Upper lobe of left lung (tissue), 6 donors: ENCODE data around the gene TXNRD1. TPM values are rescaled to one million over a fixed set of nuclear protein-coding genes. Genes with fewer than 3 reads are reported as not detected.

Experiments used
- ATAC-seq, 2 donors: fragments of 200-7000 bp; cut with Tn5 transposase; one replicate each; pipeline ENCODE4 v1.9.1; 2022; ENCODE audit warnings: mild to moderate bottlenecking in 2 of 2, moderate library complexity in 2 of 2; ENCODE audit not compliant: low FRiP score in 2 of 2
- DNase-seq, 2 donors: peaks; one replicate each; pipeline ENCODE4 v3.0.0-alpha.2; 2019 to 2020
- H3K27ac ChIP-seq, 4 donors: fragments of 200-600 bp; sonication (generic); one replicate each; pipeline ENCODE4 v1.5.1; 2016 to 2019
- H3K27me3 ChIP-seq, 4 donors: fragments of 200-600 bp; sonication (generic); one replicate each; pipeline ENCODE4 v1.5.1; 2017 to 2019
- H3K36me3 ChIP-seq, 4 donors: fragments of 200-600 bp; sonication (generic); one replicate each; pipeline ENCODE4 v1.5.1; 2016 to 2019
- H3K4me1 ChIP-seq, 4 donors: fragments of 200-600 bp; sonication (generic); one replicate each; pipeline ENCODE4 v1.5.1; 2018 to 2019
- H3K4me3 ChIP-seq, 4 donors: fragments of 200-600 bp; sonication (generic); one replicate each; pipeline ENCODE4 v1.5.1; 2017 to 2019; ENCODE audit warnings: mild to moderate bottlenecking in 2 of 4, moderate library complexity in 1 of 4
- H3K9me3 ChIP-seq, 4 donors: fragments of 200-600 bp; sonication (generic); one replicate each; pipeline ENCODE4 v1.5.1; 2018 to 2019
- EP300 ChIP-seq, 4 donors: sonication (generic); formaldehyde crosslinking; IDR thresholded peaks; one replicate each; pipeline ENCODE4 v1.5.1; 2017; ENCODE audit warnings: antibody characterized with exemption in 4 of 4, control low read depth in 2 of 4
- POLR2A ChIP-seq, 4 donors: fragments of 450-650 bp; IDR thresholded peaks; one replicate each; pipeline ENCODE4 v1.5.1; 2016 to 2017; ENCODE audit warnings: antibody characterized with exemption in 4 of 4, mild to moderate bottlenecking in 2 of 4
- POLR2AphosphoS5 ChIP-seq, 2 donors: sonication (generic); formaldehyde crosslinking; IDR thresholded peaks; one replicate each; pipeline ENCODE4 v1.5.1; 2017; ENCODE audit warnings: antibody characterized with exemption in 2 of 2
- WGBS, 2 donors: methylation state at CpG; one replicate each; pipeline ENCODE4 v1.1.5; 2017 to 2018; 5-methylcytosine and 5-hydroxymethylcytosine counted together
- total RNA-seq, 6 donors: library from RNA; depleted of rRNA in 4 of 6; stranded (reverse); fragments of >200 nt in 4 of 6; gene quantifications; one replicate each; pipeline versions ENCODE4 v1.1.0 to v1.2.1, GENCODE V29; 2016 to 2021
- TF ChIP-seq, protein P1 (sequence below), 6 experiments: fragments of 450-650 bp in 4 of 6; fragments of 200-600 bp in 2 of 6; sonication (generic) in 2 of 6; IDR thresholded peaks; one replicate each; pipeline ENCODE4 v1.5.1; 2016 to 2019; ENCODE audit warnings: antibody characterized with exemption in 6 of 6
- donor health status: DM: no; HTN: no; CAD: no; lungs with moderate emphysema.
- donor health status: DM: no; HTN: yes; CAD: no; lungs with severe emphysema.

The TXNRD1 gene
- total RNA-seq, 6 donors from 2014 or later, result 124 to 381 (median 162) TPM

DNA sequence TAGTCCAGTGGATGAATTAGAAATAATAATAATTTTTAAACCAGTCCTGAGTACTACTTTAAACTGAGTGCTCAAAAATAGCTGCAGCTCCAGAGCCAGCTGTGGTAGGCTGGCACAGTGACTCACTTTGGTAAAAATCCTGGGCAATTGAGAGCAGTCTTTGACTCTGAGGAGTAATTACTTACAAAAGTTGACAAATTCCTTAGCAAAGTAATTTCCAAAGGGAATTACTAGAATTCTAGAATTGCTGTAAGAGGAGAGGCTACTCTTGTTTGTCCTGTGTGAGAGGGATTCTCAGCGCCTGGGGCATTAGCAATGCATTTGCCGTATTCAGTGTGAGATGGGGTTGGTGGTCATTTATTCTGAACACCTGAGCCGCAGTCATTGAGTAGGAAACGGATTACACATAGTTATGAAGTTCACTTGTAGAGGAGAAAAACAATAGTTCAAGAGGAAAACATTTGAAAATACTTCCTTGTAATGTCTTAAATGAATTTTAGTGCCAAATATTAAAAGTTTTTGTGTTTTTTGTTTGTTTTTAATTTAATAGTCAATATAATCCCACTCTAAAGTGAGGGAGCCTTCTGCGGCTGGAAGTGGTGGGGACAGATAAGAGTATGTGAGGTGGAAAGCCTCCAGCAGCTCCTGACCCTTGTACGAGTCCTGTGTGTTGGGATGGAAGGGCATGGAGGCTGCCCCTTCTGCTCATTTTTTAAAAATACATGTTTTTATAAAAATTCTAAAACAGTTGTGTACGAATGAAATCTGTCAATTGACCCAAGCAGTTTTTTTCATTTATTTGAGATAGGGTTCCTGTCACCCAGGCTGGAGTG lies 129.9 kb downstream of the TXNRD1 start:
- H3K27me3 ChIP-seq, result no peaks in the 10 kb centered on the region
- H3K36me3 ChIP-seq, result peaks cover 33 to 99% (median 70%) of the 10 kb centered on the region in 4 donors
- H3K4me1 ChIP-seq, result no peaks in the 10 kb centered on the region
- ATAC-seq (no peak), DNase-seq (no peak)
- 88 to 91% methylated on average over 7 of the region's 7 CpGs for WGBS, 2 donors
- H3K4me3 ChIP-seq, result no peak overlapping the region
- TF ChIP-seq EP300 (IDR thresholded peaks at IDR 0.05) (no peak), POLR2AphosphoS5 (IDR thresholded peaks at IDR 0.05) (no peak), POLR2A (IDR thresholded peaks at IDR 0.05) (no peak)
- TF ChIP-seq, protein P1, sequence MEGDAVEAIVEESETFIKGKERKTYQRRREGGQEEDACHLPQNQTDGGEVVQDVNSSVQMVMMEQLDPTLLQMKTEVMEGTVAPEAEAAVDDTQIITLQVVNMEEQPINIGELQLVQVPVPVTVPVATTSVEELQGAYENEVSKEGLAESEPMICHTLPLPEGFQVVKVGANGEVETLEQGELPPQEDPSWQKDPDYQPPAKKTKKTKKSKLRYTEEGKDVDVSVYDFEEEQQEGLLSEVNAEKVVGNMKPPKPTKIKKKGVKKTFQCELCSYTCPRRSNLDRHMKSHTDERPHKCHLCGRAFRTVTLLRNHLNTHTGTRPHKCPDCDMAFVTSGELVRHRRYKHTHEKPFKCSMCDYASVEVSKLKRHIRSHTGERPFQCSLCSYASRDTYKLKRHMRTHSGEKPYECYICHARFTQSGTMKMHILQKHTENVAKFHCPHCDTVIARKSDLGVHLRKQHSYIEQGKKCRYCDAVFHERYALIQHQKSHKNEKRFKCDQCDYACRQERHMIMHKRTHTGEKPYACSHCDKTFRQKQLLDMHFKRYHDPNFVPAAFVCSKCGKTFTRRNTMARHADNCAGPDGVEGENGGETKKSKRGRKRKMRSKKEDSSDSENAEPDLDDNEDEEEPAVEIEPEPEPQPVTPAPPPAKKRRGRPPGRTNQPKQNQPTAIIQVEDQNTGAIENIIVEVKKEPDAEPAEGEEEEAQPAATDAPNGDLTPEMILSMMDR (IDR thresholded peaks at IDR 0.05), result no peak
- H3K27ac ChIP-seq, result no peak overlapping the region
- H3K9me3 ChIP-seq, result no peaks in the 10 kb centered on the region

DNA sequence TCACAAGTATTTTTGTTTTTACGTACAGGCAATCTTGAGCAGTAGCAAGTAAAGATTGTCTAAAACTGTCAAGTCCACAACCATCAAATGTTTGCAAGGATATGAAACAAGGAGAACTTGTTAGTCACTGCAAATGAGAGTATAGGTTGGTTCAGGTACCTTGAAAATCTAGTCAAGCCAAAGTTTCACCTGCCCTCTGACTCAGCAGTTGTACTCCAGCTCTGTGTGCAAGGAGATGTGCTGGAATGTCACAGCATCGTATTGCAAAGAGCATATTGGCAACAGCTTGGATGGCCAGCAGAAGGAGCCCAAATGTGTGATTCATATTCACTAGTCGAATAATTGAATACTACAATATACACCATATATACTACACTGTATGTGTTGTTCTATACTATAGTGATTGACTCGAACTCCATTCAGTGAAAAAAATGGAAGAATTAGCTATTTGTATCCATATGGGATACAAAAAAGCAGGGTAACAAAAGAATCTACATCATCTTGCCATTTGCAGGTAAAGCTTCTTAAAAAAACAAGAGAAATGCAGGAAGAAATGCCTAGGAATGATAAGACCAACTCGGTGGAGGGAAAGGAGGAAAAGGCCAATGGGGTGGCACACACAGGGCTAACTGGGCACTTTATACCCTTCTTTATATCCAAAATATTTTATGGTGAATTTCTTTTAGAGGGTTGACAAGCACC lies 131.9 kb downstream of the TXNRD1 start:
- Histone ChIP-seq H3K36me3 (peaks cover 17 to 99% (median 64%) of the 10 kb centered on the region in 4 donors), H3K27ac (no peak overlapping the region), H3K27me3 (no peaks in the 10 kb centered on the region), H3K9me3 (no peaks in the 10 kb centered on the region), H3K4me1 (no peaks in the 10 kb centered on the region), H3K4me3 (no peak overlapping the region)
- WGBS, 2 donors, result 87 to 89% methylated on average over 5 of the region's 5 CpGs
- DNase-seq, result no peak
- TF ChIP-seq, protein P1 (IDR thresholded peaks at IDR 0.05), result no peak
- TF ChIP-seq POLR2AphosphoS5 (IDR thresholded peaks at IDR 0.05), result no peak
- no peak for TF ChIP-seq EP300 (IDR thresholded peaks at IDR 0.05)
- TF ChIP-seq POLR2A (IDR thresholded peaks at IDR 0.05), result no peak
- no peak for ATAC-seq

DNA sequence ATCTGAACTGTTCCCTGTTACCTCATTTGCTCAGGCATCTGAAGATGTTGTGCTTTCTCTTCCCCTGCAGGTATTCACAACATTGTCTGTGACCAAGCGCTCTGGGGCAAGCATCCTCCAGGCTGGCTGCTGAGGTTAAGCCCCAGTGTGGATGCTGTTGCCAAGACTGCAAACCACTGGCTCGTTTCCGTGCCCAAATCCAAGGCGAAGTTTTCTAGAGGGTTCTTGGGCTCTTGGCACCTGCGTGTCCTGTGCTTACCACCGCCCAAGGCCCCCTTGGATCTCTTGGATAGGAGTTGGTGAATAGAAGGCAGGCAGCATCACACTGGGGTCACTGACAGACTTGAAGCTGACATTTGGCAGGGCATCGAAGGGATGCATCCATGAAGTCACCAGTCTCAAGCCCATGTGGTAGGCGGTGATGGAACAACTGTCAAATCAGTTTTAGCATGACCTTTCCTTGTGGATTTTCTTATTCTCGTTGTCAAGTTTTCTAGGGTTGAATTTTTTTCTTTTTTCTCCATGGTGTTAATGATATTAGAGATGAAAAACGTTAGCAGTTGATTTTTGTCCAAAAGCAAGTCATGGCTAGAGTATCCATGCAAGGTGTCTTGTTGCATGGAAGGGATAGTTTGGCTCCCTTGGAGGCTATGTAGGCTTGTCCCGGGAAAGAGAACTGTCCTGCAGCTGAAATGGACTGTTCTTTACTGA lies 132.9 kb downstream of the TXNRD1 start:
- Histone ChIP-seq H3K9me3 (no peaks in the 10 kb centered on the region), H3K4me3 (no peak overlapping the region), H3K4me1 (no peaks in the 10 kb centered on the region), H3K36me3 (peaks cover 12 to 99% (median 61%) of the 10 kb centered on the region in 4 donors), H3K27ac (no peak overlapping the region), H3K27me3 (no peaks in the 10 kb centered on the region)
- no peak for DNase-seq
- no peak for TF ChIP-seq POLR2AphosphoS5 (IDR thresholded peaks at IDR 0.05)
- no peak for TF ChIP-seq EP300 (IDR thresholded peaks at IDR 0.05)
- TF ChIP-seq, protein P1 (IDR thresholded peaks at IDR 0.05), result no peak
- TF ChIP-seq POLR2A (IDR thresholded peaks at IDR 0.05), result no peak
- no peak for ATAC-seq
- WGBS, 2 donors, result 90 to 95% methylated on average over 11 of the region's 11 CpGs

DNA sequence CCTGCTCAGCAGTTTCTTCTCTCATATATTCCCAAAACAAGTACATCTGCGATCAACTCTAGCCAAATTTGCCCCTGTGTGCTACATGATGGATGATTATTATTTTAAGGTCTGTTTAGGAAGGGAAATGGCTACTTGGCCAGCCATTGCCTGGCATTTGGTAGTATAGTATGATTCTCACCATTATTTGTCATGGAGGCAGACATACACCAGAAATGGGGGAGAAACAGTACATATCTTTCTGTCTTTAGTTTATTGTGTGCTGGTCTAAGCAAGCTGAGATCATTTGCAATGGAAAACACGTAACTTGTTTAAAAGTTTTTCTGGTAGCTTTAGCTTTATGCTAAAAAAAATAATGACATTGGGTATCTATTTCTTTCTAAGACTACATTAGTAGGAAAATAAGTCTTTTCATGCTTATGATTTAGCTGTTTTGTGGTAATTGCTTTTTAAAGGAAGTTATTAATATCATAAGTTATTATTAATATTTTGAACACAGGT lies 133.5 kb downstream of the TXNRD1 start:
- WGBS, 2 donors, result 94 to 97% methylated on average over 2 of the region's 2 CpGs
- Histone ChIP-seq H3K36me3 (peaks cover 12 to 99% (median 60%) of the 10 kb centered on the region in 4 donors), H3K4me1 (no peaks in the 10 kb centered on the region)

More for the DNA sequence above, 133.5 kb downstream of the TXNRD1 start:
- no peak for TF ChIP-seq EP300 (IDR thresholded peaks at IDR 0.05)
- no peak for TF ChIP-seq POLR2AphosphoS5 (IDR thresholded peaks at IDR 0.05)
- TF ChIP-seq, protein P1 (IDR thresholded peaks at IDR 0.05), result no peak
- no peak for TF ChIP-seq POLR2A (IDR thresholded peaks at IDR 0.05)
- Histone ChIP-seq H3K4me3 (no peak overlapping the region), H3K9me3 (no peaks in the 10 kb centered on the region), H3K27ac (no peak overlapping the region), H3K27me3 (no peaks in the 10 kb centered on the region)
- ATAC-seq, result no peak
- DNase-seq, result no peak
